Thyroid gland (tissue), 4 donors: ENCODE results near the gene RAPGEF1. TPM values are rescaled to one million over a fixed set of nuclear protein-coding genes. Genes with fewer than 3 reads are reported as not detected.

Experiments
- DNase-seq, 2 donors: peaks; one replicate each; pipeline ENCODE4 v3.0.0-alpha.2; 2019
- H3K27ac ChIP-seq, 3 donors: fragments of 200-600 bp; sonication (generic); 1 replicate in 2 of 3; 2 replicates in 1 of 3; pipeline ENCODE4 v1.5.1; 2016 to 2019; ENCODE audit warnings: mild to moderate bottlenecking in 1 of 3, moderate library complexity in 1 of 3
- H3K27me3 ChIP-seq: fragments of 200-600 bp; sonication (generic); one replicate; pipeline ENCODE4 v1.5.1; 2019
- H3K36me3 ChIP-seq, 2 donors: fragments of 200-600 bp; sonication (generic); one replicate each; pipeline ENCODE4 v1.5.1; 2016 to 2019
- H3K4me1 ChIP-seq, 2 donors: fragments of 200-600 bp; sonication (generic); one replicate each; pipeline ENCODE4 v1.5.1; 2017 to 2019
- H3K4me3 ChIP-seq, 3 donors: fragments of 200-600 bp; sonication (generic); replicated peaks in 1 of 3; 1 replicate in 2 of 3; 2 replicates in 1 of 3; pipeline ENCODE4 v1.5.1; 2016; ENCODE audit warnings: mild to moderate bottlenecking in 1 of 3
- H3K9me3 ChIP-seq: fragments of 200-600 bp; sonication (generic); one replicate; pipeline ENCODE4 v1.5.1; 2017
- POLR2A ChIP-seq, 2 donors: fragments of 450-650 bp; IDR thresholded peaks; one replicate each; pipeline ENCODE4 v1.6.1; 2017; ENCODE audit warnings: antibody characterized with exemption in 2 of 2, mild to moderate bottlenecking in 2 of 2, moderate library complexity in 1 of 2
- WGBS, 2 donors: methylation state at CpG; one replicate each; pipeline ENCODE4 v1.1.5; 2017; 5-methylcytosine and 5-hydroxymethylcytosine counted together
- intact Hi-C: fragments of 100-400 bp; cut with DNase I; formaldehyde crosslinking; loops from one replicate; pipeline ENCODE4 v1.15.1; 2023
- total RNA-seq, 4 donors: library from RNA; depleted of rRNA; stranded (reverse); fragments of >200 nt; gene quantifications; one replicate each; pipeline ENCODE4 v1.2.3, GENCODE V29; 2016
- TF ChIP-seq, protein P1 (sequence below), 6 experiments: fragments of 200-600 bp in 3 of 6; fragments of 450-650 bp in 3 of 6; sonication (generic) in 3 of 6; IDR thresholded peaks; one replicate each; pipeline ENCODE4 v1.5.1; 2016 to 2019; ENCODE audit warnings: antibody characterized with exemption in 6 of 6, mild to moderate bottlenecking in 2 of 6, inconsistent platforms in 1 of 6, moderate library complexity in 1 of 6

RAPGEF1 gene
- total RNA-seq, 4 donors from 2014 or later: 39.6 to 52.5 (median 44.9) TPM

DNA sequence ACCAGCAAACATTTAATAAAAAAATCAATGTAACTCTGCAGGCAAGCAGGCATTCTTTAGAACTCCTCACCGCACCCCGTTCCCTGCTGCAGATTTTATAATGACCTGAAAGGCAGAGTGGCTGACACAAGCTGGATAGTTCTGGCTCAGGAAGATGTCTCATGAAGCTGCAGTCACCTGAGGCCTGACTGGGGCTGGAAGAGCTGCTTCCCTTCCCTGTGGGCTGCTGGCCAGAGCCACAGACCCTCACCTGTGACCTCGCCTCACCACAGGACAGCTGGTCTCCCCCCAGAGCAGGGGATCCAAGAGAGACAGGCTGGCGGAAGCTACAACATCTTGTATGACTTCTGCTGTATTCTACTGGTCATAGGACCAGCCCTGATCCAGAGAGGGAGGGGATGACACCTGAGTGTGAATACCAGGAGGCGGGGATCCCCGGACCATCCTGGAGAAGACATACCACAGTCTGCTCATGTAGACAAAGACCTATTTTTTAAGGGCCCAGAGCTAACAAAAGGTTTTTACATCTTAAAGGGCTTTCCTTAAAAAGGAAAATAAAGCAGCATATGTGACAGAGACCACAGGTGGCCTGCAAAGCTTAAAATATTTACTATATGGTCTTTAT lies 43.9 kb downstream of the RAPGEF1 start:
- Histone ChIP-seq H3K36me3 (no peaks in the 10 kb centered on the region), H3K4me3 (no peak overlapping the region), H3K9me3 (no peaks in the 10 kb centered on the region), H3K27me3 (no peaks in the 10 kb centered on the region), H3K27ac (peak overlapping the region in 2 of 3 donors; percentile 13 to 19), H3K4me1 (peaks cover 45 to 66% of the 10 kb centered on the region in 2 donors)
- DNase-seq: no peak
- WGBS, 2 donors: 93% methylated on average over 6 of the region's 6 CpGs
- intact Hi-C loops: loop anchor here (5.0 kb wide), 1 partner anchor 89 kb away; no protein-coding TSS in a partner anchor
- no peak for TF ChIP-seq POLR2A (IDR thresholded peaks at IDR 0.05)
- TF ChIP-seq, protein P1, sequence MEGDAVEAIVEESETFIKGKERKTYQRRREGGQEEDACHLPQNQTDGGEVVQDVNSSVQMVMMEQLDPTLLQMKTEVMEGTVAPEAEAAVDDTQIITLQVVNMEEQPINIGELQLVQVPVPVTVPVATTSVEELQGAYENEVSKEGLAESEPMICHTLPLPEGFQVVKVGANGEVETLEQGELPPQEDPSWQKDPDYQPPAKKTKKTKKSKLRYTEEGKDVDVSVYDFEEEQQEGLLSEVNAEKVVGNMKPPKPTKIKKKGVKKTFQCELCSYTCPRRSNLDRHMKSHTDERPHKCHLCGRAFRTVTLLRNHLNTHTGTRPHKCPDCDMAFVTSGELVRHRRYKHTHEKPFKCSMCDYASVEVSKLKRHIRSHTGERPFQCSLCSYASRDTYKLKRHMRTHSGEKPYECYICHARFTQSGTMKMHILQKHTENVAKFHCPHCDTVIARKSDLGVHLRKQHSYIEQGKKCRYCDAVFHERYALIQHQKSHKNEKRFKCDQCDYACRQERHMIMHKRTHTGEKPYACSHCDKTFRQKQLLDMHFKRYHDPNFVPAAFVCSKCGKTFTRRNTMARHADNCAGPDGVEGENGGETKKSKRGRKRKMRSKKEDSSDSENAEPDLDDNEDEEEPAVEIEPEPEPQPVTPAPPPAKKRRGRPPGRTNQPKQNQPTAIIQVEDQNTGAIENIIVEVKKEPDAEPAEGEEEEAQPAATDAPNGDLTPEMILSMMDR (IDR thresholded peaks at IDR 0.05): no peak

GRCh38 chr9:131695366-131695765 lies 44.5 kb downstream of the RAPGEF1 start:
- Histone ChIP-seq H3K4me3 (no peak overlapping the region), H3K27me3 (no peaks in the 10 kb centered on the region), H3K27ac (no peak overlapping the region), H3K4me1 (peaks cover 45 to 66% of the 10 kb centered on the region in 2 donors), H3K9me3 (no peaks in the 10 kb centered on the region), H3K36me3 (no peaks in the 10 kb centered on the region)
- WGBS, 2 donors: 92 to 94% methylated on average over 5 of the region's 5 CpGs
- no peak for TF ChIP-seq POLR2A (IDR thresholded peaks at IDR 0.05)
- TF ChIP-seq, protein P1 (IDR thresholded peaks at IDR 0.05): no peak
- intact Hi-C loops: loop anchor here (5.0 kb wide), 1 partner anchor 88 kb away; no protein-coding TSS in a partner anchor
- DNase-seq: no peak

DNA sequence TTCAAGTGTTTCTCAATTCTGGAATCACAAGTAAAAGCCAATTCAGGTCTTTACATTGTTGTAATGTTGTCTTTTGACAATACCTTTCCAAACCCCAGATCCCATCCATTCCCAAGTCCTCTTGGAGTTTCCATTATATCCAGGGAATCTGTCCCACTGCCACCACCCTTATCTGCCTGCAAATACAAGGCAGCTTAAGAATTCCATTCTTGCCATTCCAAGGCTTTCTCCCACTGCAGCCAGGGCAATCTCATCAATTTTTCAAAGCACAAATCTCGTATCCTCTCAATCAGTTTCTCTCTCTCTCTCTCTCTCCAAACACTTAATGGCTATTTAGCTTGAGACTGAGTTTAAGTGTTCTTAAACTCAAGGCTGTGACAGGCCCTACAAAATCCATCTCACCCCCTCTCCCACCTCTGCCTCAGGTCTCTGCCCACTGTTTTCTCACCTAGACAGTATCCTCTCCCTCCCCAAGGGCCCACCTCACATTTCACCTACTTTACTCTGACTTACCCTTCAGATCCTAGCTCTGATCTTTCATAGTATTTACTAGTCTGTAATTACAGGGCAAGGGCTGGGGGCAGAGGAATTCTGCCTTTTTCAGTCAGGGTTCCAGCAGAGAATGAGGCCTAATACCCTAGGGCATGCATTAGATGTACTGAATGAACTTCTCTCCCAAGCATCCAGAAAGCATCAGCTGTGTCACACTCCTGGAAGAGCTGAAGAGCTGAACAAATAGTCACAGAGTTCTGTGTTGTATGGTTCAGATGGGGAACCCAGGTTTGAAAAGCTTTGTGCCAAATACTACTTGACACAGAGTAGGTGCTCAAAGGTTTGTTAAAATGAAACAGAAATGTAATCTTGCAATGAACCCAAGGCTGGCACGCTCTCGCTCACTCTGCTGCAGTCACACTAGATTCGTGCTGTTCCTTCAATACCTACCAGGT lies 46.0 kb downstream of the RAPGEF1 start:
- H3K27me3 ChIP-seq: no peaks in the 10 kb centered on the region
- H3K4me3 ChIP-seq: no peak overlapping the region
- no peak for TF ChIP-seq POLR2A (IDR thresholded peaks at IDR 0.05)
- TF ChIP-seq, protein P1 (IDR thresholded peaks at IDR 0.05): no peak
- peaks cover 41 to 54% of the 10 kb centered on the region in 2 donors for H3K4me1 ChIP-seq
- H3K9me3 ChIP-seq: no peaks in the 10 kb centered on the region
- 67 to 84% methylated on average over 4 of the region's 4 CpGs for whole genome bisulfite sequencing, 2 donors
- no peaks in the 10 kb centered on the region for H3K36me3 ChIP-seq
- intact Hi-C loops: no loop called here
- H3K27ac ChIP-seq: peak overlapping the region in 2 of 3 donors; percentile 39 to 57
- no peak for DNase-seq

DNA sequence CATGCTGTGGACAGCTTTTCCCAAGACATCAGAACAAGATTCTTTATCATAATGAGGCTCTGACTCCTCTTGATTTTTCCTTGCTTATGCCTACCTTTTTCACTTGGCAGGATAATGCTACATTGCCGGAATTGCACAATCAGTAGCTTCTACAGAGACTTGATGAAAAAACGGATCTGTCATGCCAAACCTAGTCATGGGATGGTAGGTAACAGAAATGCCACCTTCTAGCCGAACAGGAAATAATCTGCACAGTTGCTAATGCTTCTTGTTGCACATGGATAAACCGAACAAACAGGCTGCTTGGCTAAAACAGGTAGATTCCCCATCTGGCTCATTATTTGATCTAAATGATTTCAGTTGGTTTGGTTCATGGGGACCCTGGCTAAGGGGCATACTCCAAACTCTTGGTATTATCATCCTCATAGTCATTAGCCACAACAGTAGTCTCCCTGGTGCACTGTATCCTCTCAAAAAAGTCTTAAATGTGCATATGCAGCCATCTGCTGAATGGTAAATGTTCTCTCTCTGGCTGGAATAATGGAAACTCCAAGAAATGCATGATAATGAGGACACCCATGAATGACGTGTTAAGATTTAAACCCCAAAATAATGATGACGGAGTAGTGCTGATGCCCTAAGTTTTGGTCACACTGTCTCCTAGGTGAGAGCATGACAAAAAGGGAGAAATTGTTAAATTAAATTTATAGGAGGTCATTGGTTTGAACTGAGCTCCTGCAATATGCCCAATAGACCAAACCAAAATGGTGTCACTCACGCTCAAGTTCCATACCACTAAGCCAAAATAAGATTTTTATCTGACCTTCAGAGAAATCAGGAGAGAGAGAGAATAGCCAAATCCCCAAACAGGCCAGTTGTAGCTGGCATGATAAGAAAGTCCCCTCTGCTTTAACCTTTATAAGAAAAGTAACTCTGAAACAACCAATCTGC lies 47.0 kb downstream of the RAPGEF1 start:
- 87 to 91% methylated on average over 7 of the region's 7 CpGs for WGBS, 2 donors
- peaks cover 30 to 48% of the 10 kb centered on the region in 2 donors for H3K4me1 ChIP-seq
- H3K9me3 ChIP-seq: no peaks in the 10 kb centered on the region
- no peak for DNase-seq
- intact Hi-C loops: no loop called here
- H3K36me3 ChIP-seq: no peaks in the 10 kb centered on the region
- H3K27ac ChIP-seq: peak overlapping the region in 1 of 3 donors; percentile 39
- no peak for TF ChIP-seq POLR2A (IDR thresholded peaks at IDR 0.05)
- TF ChIP-seq, protein P1 (IDR thresholded peaks at IDR 0.05): no peak
- H3K4me3 ChIP-seq: no peak overlapping the region
- no peaks in the 10 kb centered on the region for H3K27me3 ChIP-seq
